Ishikawa (cell line): ENCODE data around the gene TTN.

Experiments
- FOXM1 ChIP-seq: IDR thresholded peaks from 2 replicates; pipeline ENCODE4 v1.6.1; 2012; ENCODE audit warnings: low read depth, borderline replicate concordance
- NFIC ChIP-seq: IDR thresholded peaks from 2 replicates; pipeline ENCODE4 v1.6.1; 2012
- RAD21 ChIP-seq: IDR thresholded peaks from 2 replicates; pipeline ENCODE4 v1.6.1; 2012; ENCODE audit warnings: low read depth
- REST ChIP-seq: IDR thresholded peaks from 2 replicates; pipeline ENCODE4 v1.6.1; 2012; ENCODE audit warnings: low read depth, mild to moderate bottlenecking

- TF ChIP-seq REST (no peak), FOXM1 (no peak), RAD21 (no peak), NFIC (no peak)
These were observed 18.0 kb upstream of the TTN start for GRCh38 chr2:178825183-178825582.
